ENCODE measurements around the gene GTF2H3. TPM values are rescaled to one million over a fixed set of nuclear protein-coding genes. Genes with fewer than 3 reads are reported as not detected.

Gene GTF2H3
- total and polyA plus RNA-seq, 9 of the 15 experiments (the other 6 are each of a cell fraction or from before 2014, with no cell fraction given) = 22.7 to 99.7 (median 49.6) TPM

DNA sequence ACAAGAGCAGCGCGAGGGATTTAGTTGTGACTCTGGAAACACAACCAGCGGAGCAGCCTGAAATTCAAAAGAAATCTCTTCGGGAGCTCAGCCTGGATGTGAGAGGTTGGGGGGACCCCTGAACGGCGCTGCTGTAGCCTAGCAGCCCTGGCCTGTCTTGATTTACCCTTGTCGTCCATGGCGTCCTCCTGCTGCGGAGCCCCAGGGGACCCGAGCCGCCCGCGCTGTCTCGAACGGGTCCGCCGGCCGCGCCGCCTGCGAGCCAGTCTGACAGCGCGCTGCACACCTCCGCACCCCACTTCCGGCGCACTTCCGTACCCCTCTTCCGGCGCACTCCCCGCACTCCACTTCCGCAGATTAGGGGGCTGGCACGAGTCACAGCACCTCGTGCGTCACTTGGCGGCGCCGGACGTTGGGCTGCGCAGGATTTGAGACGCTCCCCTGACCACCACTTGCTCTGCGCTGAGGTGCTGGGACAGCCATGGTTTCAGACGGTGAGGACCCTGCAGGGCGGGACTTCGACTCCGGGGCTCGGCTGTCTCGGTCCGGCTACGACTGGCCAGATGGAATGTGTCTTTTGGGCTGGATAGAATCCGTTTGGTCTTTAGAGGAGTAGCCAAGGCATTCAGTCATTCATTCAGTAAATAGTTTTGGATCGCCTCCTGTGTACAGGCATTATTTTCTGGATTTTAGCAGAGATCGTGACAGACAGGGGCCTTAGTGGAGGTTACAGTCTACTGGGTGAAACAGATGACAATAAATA is at the start of gene GTF2H3, which contains the start of gene EIF2B1 (continued):
- TF ChIP-seq KLF13 (tag; IDR thresholded peaks at IDR 0.05; ENCODE audit: borderline replicate concordance, low read depth) (no peak), MAFG (tag; conservative IDR thresholded peaks at IDR 0.05) (no peak), RBM15 (IDR thresholded peaks at IDR 0.05; ENCODE audit: insufficient read depth, low read length) (no peak), EP300 (IDR thresholded peaks at IDR 0.05; ENCODE audit: low read length) (peak; percentile 68), TBL1XR1 (IDR thresholded peaks at IDR 0.05; ENCODE audit: low read length in 2 of 2) (peak; percentile 66 to 98; a peak in 3 of 4 replicates), RBM14 (IDR thresholded peaks at IDR 0.05; ENCODE audit: borderline replicate concordance, insufficient read depth, low read depth, low read length) (no peak), NELFE (IDR thresholded peaks at IDR 0.05; ENCODE audit: insufficient read depth, insufficient read length) (peak; percentile 19), XRCC4 (IDR thresholded peaks at IDR 0.05; ENCODE audit: extremely low read depth, insufficient read depth, insufficient read length) (no peak), ETV1 (tag; conservative IDR thresholded peaks at IDR 0.05; ENCODE audit: low read depth) (peak; percentile 90), JUND (IDR thresholded peaks at IDR 0.05; ENCODE audit: borderline replicate concordance, low read depth, low read length) (peak; percentile 81), JUND (tag; IDR thresholded peaks at IDR 0.05; ENCODE audit: borderline replicate concordance, low read depth, low read length) (peak; percentile 42; the same call in 1 of the 3 replicates), CCAR2 (IDR thresholded peaks at IDR 0.05; ENCODE audit: low read depth, low read length) (no peak)
- TF ChIP-seq, protein P1, sequence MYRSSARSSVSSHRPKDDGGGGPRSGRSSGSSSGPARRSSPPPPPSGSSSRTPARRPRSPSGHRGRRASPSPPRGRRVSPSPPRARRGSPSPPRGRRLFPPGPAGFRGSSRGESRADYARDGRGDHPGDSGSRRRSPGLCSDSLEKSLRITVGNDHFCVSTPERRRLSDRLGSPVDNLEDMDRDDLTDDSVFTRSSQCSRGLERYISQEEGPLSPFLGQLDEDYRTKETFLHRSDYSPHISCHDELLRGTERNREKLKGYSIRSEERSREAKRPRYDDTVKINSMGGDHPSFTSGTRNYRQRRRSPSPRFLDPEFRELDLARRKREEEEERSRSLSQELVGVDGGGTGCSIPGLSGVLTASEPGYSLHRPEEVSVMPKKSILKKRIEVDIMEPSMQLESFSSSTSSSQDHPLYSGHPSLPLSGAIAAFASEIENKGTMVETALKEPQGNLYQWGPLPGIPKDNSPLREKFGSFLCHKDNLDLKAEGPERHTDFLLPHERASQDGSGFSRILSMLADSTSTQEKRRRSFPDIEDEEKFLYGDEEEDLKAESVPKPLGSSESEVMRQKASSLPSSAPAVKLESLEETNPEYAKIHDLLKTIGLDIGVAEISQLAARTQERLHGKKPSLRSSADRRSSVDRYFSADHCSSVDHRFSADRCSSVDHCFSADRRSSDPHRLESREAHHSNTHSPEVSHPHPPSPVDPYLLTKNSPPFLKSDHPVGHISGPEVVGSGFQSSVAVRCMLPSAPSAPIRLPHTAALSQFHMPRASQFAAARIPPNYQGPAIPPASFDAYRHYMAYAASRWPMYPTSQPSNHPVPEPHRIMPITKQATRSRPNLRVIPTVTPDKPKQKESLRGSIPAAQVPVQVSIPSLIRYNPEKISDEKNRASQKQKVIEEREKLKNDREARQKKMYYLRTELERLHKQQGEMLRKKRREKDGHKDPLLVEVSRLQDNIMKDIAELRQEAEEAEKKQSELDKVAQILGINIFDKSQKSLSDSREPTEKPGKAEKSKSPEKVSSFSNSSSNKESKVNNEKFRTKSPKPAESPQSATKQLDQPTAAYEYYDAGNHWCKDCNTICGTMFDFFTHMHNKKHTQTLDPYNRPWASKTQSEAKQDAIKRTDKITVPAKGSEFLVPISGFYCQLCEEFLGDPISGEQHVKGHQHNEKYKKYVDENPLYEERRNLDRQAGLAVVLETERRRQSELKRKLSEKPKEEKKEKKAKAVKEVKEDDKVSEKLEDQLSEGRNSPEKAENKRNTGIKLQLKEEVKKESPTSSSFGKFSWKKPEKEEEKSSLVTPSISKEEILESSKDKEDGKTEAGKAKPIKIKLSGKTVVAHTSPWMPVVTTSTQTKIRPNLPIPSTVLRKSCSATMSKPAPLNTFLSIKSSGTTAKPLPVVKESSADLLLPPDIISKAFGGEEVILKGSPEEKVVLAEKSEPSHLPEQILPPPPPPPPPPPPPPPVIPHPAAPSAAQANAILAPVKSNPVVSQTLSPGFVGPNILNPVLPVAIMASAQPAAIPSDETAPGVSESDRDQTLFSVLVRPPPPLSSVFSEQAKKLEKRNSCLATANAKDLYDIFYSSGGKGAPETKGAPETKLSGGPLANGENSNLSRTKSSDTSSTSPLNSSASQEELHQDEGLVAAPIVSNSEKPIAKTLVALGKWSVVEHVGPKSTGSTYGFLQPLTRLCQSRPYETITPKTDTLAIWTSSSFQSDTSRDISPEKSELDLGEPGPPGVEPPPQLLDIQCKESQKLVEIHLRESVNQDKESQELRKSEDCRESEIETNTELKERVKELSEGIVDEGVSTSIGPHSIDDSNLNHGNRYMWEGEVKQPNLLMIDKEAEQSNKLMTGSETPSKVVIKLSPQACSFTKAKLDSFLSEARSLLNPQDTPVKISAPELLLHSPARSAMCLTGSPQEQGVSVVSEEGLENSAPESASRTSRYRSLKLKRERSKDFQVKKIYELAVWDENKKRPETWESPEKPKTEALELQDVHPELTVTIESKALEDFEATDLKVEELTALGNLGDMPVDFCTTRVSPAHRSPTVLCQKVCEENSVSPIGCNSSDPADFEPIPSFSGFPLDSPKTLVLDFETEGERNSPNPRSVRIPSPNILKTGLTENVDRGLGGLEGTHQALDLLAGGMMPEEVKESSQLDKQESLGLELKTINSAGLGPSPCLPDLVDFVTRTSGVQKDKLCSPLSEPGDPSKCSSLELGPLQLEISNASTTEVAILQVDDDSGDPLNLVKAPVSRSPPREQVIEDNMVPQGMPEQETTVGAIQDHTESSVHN (IDR thresholded peaks at IDR 0.05; ENCODE audit: borderline replicate concordance in 1 of 2, low read depth in 1 of 2) = no peak
- TF ChIP-seq, protein P2, sequence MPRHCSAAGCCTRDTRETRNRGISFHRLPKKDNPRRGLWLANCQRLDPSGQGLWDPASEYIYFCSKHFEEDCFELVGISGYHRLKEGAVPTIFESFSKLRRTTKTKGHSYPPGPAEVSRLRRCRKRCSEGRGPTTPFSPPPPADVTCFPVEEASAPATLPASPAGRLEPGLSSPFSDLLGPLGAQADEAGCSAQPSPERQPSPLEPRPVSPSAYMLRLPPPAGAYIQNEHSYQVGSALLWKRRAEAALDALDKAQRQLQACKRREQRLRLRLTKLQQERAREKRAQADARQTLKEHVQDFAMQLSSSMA (CRISPR knock-in tag; IDR thresholded peaks at IDR 0.05) = no peak

Measured in K562 (cell line).